Breast epithelium (tissue), 4 donors: ENCODE measurements around the gene SYDE1. TPM values are rescaled to one million over a fixed set of nuclear protein-coding genes. Genes with fewer than 3 reads are reported as not detected.
A peak's percentile ranks its signal among the peaks of the same experiment; 100 is the strongest.
"Not testable (repeated sequence)": the region's sequence is repeated elsewhere in the genome, so short reads cannot be mapped to it uniquely, and the experiment has no call there.

Source experiments
- DNase-seq, 2 donors: peaks; one replicate each; pipeline ENCODE4 v3.0.0-alpha.2; 2019; ENCODE audit warnings: low spot score in 2 of 2
- H3K27ac ChIP-seq, 2 donors: fragments of 200-600 bp; sonication (generic) in 1 of 2; one replicate each; pipeline ENCODE4 v1.5.1; 2016 to 2019; ENCODE audit warnings: mild to moderate bottlenecking in 1 of 2
- H3K27me3 ChIP-seq, 2 donors: fragments of 200-600 bp; sonication (generic) in 1 of 2; one replicate each; pipeline versions ENCODE4 v1.5.1 to v1.6.0; 2017 to 2019; ENCODE audit warnings: control low read depth in 1 of 2, mild to moderate bottlenecking in 1 of 2
- H3K36me3 ChIP-seq: fragments of 200-600 bp; one replicate; pipeline ENCODE4 v1.5.1; 2019
- H3K4me1 ChIP-seq, 2 donors: fragments of 200-600 bp; sonication (generic); one replicate each; pipeline ENCODE4 v1.5.1; 2016 to 2019; ENCODE audit warnings: control low read depth in 1 of 2
- H3K4me3 ChIP-seq, 3 donors: fragments of 200-600 bp; sonication (generic); 1 replicate in 2 of 3; 2 replicates in 1 of 3; pipeline ENCODE4 v1.5.1; 2016 to 2019; ENCODE audit warnings: mild to moderate bottlenecking in 3 of 3, moderate library complexity in 2 of 3
- H3K9me3 ChIP-seq, 2 donors: fragments of 200-600 bp; sonication (generic) in 1 of 2; one replicate each; pipeline ENCODE4 v1.5.1; 2016 to 2019; ENCODE audit warnings: control low read depth in 1 of 2
- CTCF ChIP-seq, 3 donors: fragments of 450-650 bp; IDR thresholded peaks; one replicate each; pipeline ENCODE4 v1.5.1; 2016 to 2017; ENCODE audit warnings: antibody characterized with exemption in 3 of 3, mild to moderate bottlenecking in 3 of 3, moderate library complexity in 3 of 3
- POLR2A ChIP-seq: fragments of 450-650 bp; IDR thresholded peaks from one replicate; pipeline ENCODE4 v1.6.1; 2016; ENCODE audit warnings: antibody characterized with exemption, mild to moderate bottlenecking, moderate library complexity
- POLR2AphosphoS5 ChIP-seq, 3 donors: sonication (generic); formaldehyde crosslinking; IDR thresholded peaks; one replicate each; pipeline ENCODE4 v1.6.1; 2017; ENCODE audit warnings: antibody characterized with exemption in 3 of 3
- intact Hi-C: fragments of 100-400 bp; cut with DNase I; formaldehyde crosslinking; loops from one replicate; pipeline ENCODE4 v1.15.1; 2023; ENCODE audit warnings: low total_unique reads
- total RNA-seq, 3 donors: library from RNA; depleted of rRNA; stranded (reverse); fragments of >200 nt; gene quantifications; one replicate each; pipeline ENCODE4 v1.1.0, GENCODE V29; 2016

The SYDE1 gene
- total RNA-seq, result 10 to 100 TPM; 11.0 to 22.9 (median 14.9) TPM

- peak within 1 kb of the TSS; percentile 75 to 96 for H3K27ac ChIP-seq
- no peaks in the 10 kb centered on the region for H3K27me3 ChIP-seq
- peak in 1 of 2 donors; percentile 39 for DNase-seq
- H3K4me3 ChIP-seq, result peak within 1 kb of the TSS; percentile 69 to 89 (median 81)
- intact Hi-C loops, result no loop called here
- H3K4me1 ChIP-seq, result no peaks in the 10 kb centered on the region
- peak in 1 of 3 donors; percentile 10 for TF ChIP-seq POLR2AphosphoS5 (IDR thresholded peaks at IDR 0.05)
- TF ChIP-seq CTCF (IDR thresholded peaks at IDR 0.05), result no peak
- peak; percentile 18 for TF ChIP-seq POLR2A
- peaks cover 12 to 20% of the 10 kb centered on the region in 2 donors for H3K9me3 ChIP-seq
- H3K36me3 ChIP-seq, result no peaks in the 10 kb centered on the region
Measured at GRCh38 chr19:15107061-15108010, at the start of gene SYDE1. Gene SYDE1 (plus strand): TSS chr19:15107401. CDS start chr19:15107434, 33 bp downstream.

GRCh38 chr19:15062036-15062435, 45.2 kb upstream of the SYDE1 start:
- Histone ChIP-seq H3K36me3 (no peaks in the 10 kb centered on the region), H3K4me3 (no peak overlapping the region), H3K4me1 (no peaks in the 10 kb centered on the region), H3K9me3 (no peaks in the 10 kb centered on the region), H3K27me3 (no peaks in the 10 kb centered on the region), H3K27ac (no peak overlapping the region)
- TF ChIP-seq POLR2AphosphoS5 (IDR thresholded peaks at IDR 0.05) (no peak), CTCF (IDR thresholded peaks at IDR 0.05) (no peak), POLR2A (no peak)
- DNase-seq, result no peak
- intact Hi-C loops, result no loop called here

- H3K4me3 ChIP-seq, H3K27ac ChIP-seq, intact Hi-C loops, H3K4me1 ChIP-seq, DNase-seq, H3K36me3 ChIP-seq, H3K27me3 ChIP-seq, H3K9me3 ChIP-seq: not testable (repeated sequence)
Measured at GRCh38 chr19:15070386-15070785, 36.8 kb upstream of the SYDE1 start.

- TF ChIP-seq POLR2A (no peak), POLR2AphosphoS5 (IDR thresholded peaks at IDR 0.05) (no peak), CTCF (IDR thresholded peaks at IDR 0.05) (no peak)
- no peaks in the 10 kb centered on the region for H3K36me3 ChIP-seq
- H3K4me3 ChIP-seq, result no peak overlapping the region
- intact Hi-C loops, result no loop called here
- no peaks in the 10 kb centered on the region for H3K27me3 ChIP-seq
- DNase-seq, result peak; percentile 26 to 81
- no peak overlapping the region for H3K27ac ChIP-seq
- no peaks in the 10 kb centered on the region for H3K9me3 ChIP-seq
- H3K4me1 ChIP-seq, result no peaks in the 10 kb centered on the region
Measured at GRCh38 chr19:15072930-15073647, 34.1 kb upstream of the SYDE1 start.

GRCh38 chr19:15074371-15074770, 32.8 kb upstream of the SYDE1 start:
- intact Hi-C loops, result no loop called here
- no peak overlapping the region for H3K27ac ChIP-seq
- no peaks in the 10 kb centered on the region for H3K36me3 ChIP-seq
- H3K9me3 ChIP-seq, result no peaks in the 10 kb centered on the region
- H3K4me3 ChIP-seq, result no peak overlapping the region
- no peaks in the 10 kb centered on the region for H3K27me3 ChIP-seq
- H3K4me1 ChIP-seq, result no peaks in the 10 kb centered on the region
- no peak for DNase-seq
- no peak for TF ChIP-seq POLR2AphosphoS5 (IDR thresholded peaks at IDR 0.05)

GRCh38 chr19:15075806-15076205, 31.4 kb upstream of the SYDE1 start:
- Histone ChIP-seq H3K27ac (no peak overlapping the region), H3K36me3 (no peaks in the 10 kb centered on the region), H3K9me3 (no peaks in the 10 kb centered on the region), H3K27me3 (no peaks in the 10 kb centered on the region), H3K4me3 (no peak overlapping the region), H3K4me1 (no peaks in the 10 kb centered on the region)
- no peak for DNase-seq
- intact Hi-C loops, result no loop called here
- TF ChIP-seq CTCF (IDR thresholded peaks at IDR 0.05), result no peak
- TF ChIP-seq POLR2AphosphoS5 (IDR thresholded peaks at IDR 0.05), result no peak
- TF ChIP-seq POLR2A, result no peak

- H3K27ac ChIP-seq, H3K36me3 ChIP-seq, H3K27me3 ChIP-seq, DNase-seq, H3K4me3 ChIP-seq, H3K9me3 ChIP-seq, intact Hi-C loops, H3K4me1 ChIP-seq: not testable (repeated sequence)
Measured at GRCh38 chr19:15080002-15080401, 27.2 kb upstream of the SYDE1 start.
